Measurements from ENCODE around the gene PUS10.

- TF ChIP-seq EZH2 (IDR thresholded peaks at IDR 0.05) = no peak
- TF ChIP-seq POLR2AphosphoS5 (IDR thresholded peaks at IDR 0.05; ENCODE audit: borderline replicate concordance, low read depth, low read length) = no peak
- no peak for TF ChIP-seq FOXP2 (optimal IDR thresholded peaks at IDR 0.05; ENCODE audit: control extremely low read depth, extremely low read length, insufficient read depth)
Measured at GRCh38 chr2:61059382-61059781, 41.3 kb upstream of the PUS10 start.

Data from SK-N-MC (cell line).